Colonic mucosa (tissue), 4 donors: ENCODE results near the gene CLEC16A. TPM values are rescaled to one million over a fixed set of nuclear protein-coding genes. Genes with fewer than 3 reads are reported as not detected.

Source experiments
- DNase-seq: peaks from one replicate; pipeline ENCODE4 v3.0.0-alpha.2; 2020
- H3K27ac ChIP-seq: fragments of 200-600 bp; one replicate; pipeline ENCODE4 v1.8.0; 2021
- H3K27me3 ChIP-seq: fragments of 200-600 bp; one replicate; pipeline ENCODE4 v1.8.0; 2021
- H3K36me3 ChIP-seq: fragments of 200-600 bp; one replicate; pipeline ENCODE4 v1.8.0; 2021
- H3K4me1 ChIP-seq: fragments of 200-600 bp; one replicate; pipeline ENCODE4 v1.8.0; 2021; ENCODE audit warnings: mild to moderate bottlenecking
- H3K4me3 ChIP-seq: fragments of 200-600 bp; one replicate; pipeline ENCODE4 v1.8.0; 2021
- H3K9ac ChIP-seq, 2 donors: one replicate each; pipeline ENCODE4 v1.7.0; 2013; ENCODE audit warnings: control low read depth in 2 of 2, low read depth in 2 of 2, low read length in 2 of 2
- H3K9me3 ChIP-seq: fragments of 200-600 bp; one replicate; pipeline ENCODE4 v1.8.0; 2021
- intact Hi-C: fragments of 100-400 bp; cut with DNase I; formaldehyde crosslinking; loops from one replicate; pipeline ENCODE4 v1.14.1; 2022
- total RNA-seq, 2 donors: library from RNA; stranded (reverse); fragmentation: NEBNext Ultra II Directional in 1 of 2; extraction: Animal tissue kit (Norgen Biotek cat#: 25700) in 1 of 2; gene quantifications; one replicate each; pipeline ENCODE4 v1.2.1, GENCODE V29; 2021
- TF ChIP-seq, protein P1 (sequence below): fragments of 200-600 bp; IDR thresholded peaks from one replicate; pipeline ENCODE4 v1.8.0; 2022; ENCODE audit warnings: antibody characterized with exemption, mild to moderate bottlenecking
- donor health status: healthy.
- donor health status: DM: no; HTN: no; CAD: no.
- donor health status: DM: no; HTN: no; CAD: no.

The CLEC16A gene
- total RNA-seq, 2 donors from 2014 or later: 24.9 to 29.6 TPM

- intact Hi-C loops: no loop called here
- no peak for DNase-seq
- TF ChIP-seq, protein P1, sequence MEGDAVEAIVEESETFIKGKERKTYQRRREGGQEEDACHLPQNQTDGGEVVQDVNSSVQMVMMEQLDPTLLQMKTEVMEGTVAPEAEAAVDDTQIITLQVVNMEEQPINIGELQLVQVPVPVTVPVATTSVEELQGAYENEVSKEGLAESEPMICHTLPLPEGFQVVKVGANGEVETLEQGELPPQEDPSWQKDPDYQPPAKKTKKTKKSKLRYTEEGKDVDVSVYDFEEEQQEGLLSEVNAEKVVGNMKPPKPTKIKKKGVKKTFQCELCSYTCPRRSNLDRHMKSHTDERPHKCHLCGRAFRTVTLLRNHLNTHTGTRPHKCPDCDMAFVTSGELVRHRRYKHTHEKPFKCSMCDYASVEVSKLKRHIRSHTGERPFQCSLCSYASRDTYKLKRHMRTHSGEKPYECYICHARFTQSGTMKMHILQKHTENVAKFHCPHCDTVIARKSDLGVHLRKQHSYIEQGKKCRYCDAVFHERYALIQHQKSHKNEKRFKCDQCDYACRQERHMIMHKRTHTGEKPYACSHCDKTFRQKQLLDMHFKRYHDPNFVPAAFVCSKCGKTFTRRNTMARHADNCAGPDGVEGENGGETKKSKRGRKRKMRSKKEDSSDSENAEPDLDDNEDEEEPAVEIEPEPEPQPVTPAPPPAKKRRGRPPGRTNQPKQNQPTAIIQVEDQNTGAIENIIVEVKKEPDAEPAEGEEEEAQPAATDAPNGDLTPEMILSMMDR: no peak
Observed at GRCh38 chr16:11152677-11153331, 208.4 kb downstream of the CLEC16A start.

GRCh38 chr16:11155284-11155806, 211.0 kb downstream of the CLEC16A start:
- Histone ChIP-seq H3K36me3 (no peaks in the 10 kb centered on the region), H3K9me3 (no peaks in the 10 kb centered on the region), H3K4me3 (no peak overlapping the region), H3K27me3 (no peaks in the 10 kb centered on the region), H3K27ac (no peak overlapping the region), H3K4me1 (no peaks in the 10 kb centered on the region), H3K9ac (no peak overlapping the region)
- intact Hi-C loops: no loop called here
- no peak for DNase-seq
- TF ChIP-seq, protein P1: no peak

More at GRCh38 chr16:11152677-11153331, 208.4 kb downstream of the CLEC16A start:
- Histone ChIP-seq H3K27ac (no peak overlapping the region), H3K27me3 (no peaks in the 10 kb centered on the region), H3K4me3 (no peak overlapping the region), H3K9me3 (no peaks in the 10 kb centered on the region), H3K36me3 (no peaks in the 10 kb centered on the region), H3K4me1 (no peaks in the 10 kb centered on the region), H3K9ac (no peak overlapping the region)

- no peak overlapping the region for H3K9ac ChIP-seq
- TF ChIP-seq, protein P1: no peak
Observed at GRCh38 chr16:11156401-11156800, 212.0 kb downstream of the CLEC16A start.

DNA sequence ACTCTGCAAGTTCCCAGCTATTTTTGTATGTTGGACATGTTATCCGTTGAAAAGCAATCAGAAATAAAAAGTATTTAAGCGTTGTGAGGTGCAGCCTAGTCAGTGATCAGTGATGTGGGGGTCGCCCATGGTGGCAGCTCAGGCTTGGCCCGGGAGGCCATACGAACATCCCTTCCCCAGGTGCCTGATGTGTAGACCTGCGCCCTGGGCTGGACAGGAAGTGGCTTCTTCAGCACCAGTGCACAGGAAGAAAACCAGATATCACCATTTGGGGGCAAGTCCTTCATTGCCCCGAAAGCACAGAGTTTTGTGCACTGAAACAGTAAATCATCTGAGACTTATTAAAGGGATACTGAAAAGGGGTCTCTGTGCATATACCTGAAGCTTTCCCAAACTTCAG, 212.8 kb downstream of the CLEC16A start:
- no peaks in the 10 kb centered on the region for H3K27me3 ChIP-seq

More at GRCh38 chr16:11156401-11156800, 212.0 kb downstream of the CLEC16A start:
- Histone ChIP-seq H3K27me3 (no peaks in the 10 kb centered on the region), H3K9me3 (no peaks in the 10 kb centered on the region), H3K4me3 (no peak overlapping the region), H3K36me3 (no peaks in the 10 kb centered on the region), H3K27ac (no peak overlapping the region), H3K4me1 (no peaks in the 10 kb centered on the region)
- intact Hi-C loops: no loop called here
- no peak for DNase-seq

DNA sequence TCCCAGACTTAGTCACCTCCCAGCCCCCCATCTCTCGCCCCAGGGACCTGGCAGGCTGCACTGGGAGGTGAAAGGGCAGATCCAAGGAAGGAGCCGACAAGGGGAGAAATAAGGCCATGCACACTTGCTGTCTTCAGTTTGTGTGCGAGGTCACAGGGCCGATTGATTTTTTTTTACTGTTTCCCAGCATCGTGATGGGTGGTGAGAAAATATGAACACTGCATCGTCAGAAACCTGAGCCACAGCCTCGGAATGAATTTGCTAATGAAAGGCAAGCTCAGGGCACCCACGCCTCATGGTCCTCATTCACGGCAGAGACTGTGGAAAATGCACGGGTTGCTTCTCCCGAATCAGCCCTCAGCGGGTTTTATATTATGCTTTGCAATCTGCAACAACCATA, 213.7 kb downstream of the CLEC16A start:
- H3K27ac ChIP-seq: no peak overlapping the region
- intact Hi-C loops: no loop called here
- no peak overlapping the region for H3K4me3 ChIP-seq
- H3K27me3 ChIP-seq: no peaks in the 10 kb centered on the region
- TF ChIP-seq, protein P1: no peak
- H3K4me1 ChIP-seq: no peaks in the 10 kb centered on the region
- no peaks in the 10 kb centered on the region for H3K36me3 ChIP-seq
- no peak overlapping the region for H3K9ac ChIP-seq
- H3K9me3 ChIP-seq: no peaks in the 10 kb centered on the region
- no peak for DNase-seq

More for the DNA sequence above, 212.8 kb downstream of the CLEC16A start:
- H3K4me3 ChIP-seq: no peak overlapping the region
- no peaks in the 10 kb centered on the region for H3K36me3 ChIP-seq
- H3K27ac ChIP-seq: no peak overlapping the region
- no peak for DNase-seq
- no peaks in the 10 kb centered on the region for H3K9me3 ChIP-seq
- intact Hi-C loops: no loop called here
- TF ChIP-seq, protein P1: no peak
- H3K4me1 ChIP-seq: no peaks in the 10 kb centered on the region
- no peak overlapping the region for H3K9ac ChIP-seq
